Hepatic stellate cell (primary cell): ENCODE data around the gene LAYN.

Experiments
- DNase-seq: peaks from one replicate; pipeline ENCODE4 v3.0.0; 2011; ENCODE audit warnings: low spot score

Gene LAYN

GRCh38 chr11:111561791-111562325 is 21.3 kb downstream of the LAYN start:
- peak; percentile 50 for DNase-seq

GRCh38 chr11:111562692-111563389 is 22.3 kb downstream of the LAYN start:
- DNase-seq: no peak

- peak; percentile 56 for DNase-seq
Observed at GRCh38 chr11:111565114-111565720, 24.7 kb downstream of the LAYN start.

GRCh38 chr11:111566324-111566723 is 25.8 kb downstream of the LAYN start:
- no peak for DNase-seq

- no peak for DNase-seq
Observed at GRCh38 chr11:111569476-111569875, 29.0 kb downstream of the LAYN start.

GRCh38 chr11:111570796-111571195 is 30.3 kb downstream of the LAYN start:
- no peak for DNase-seq

GRCh38 chr11:111571829-111572501 is 31.4 kb downstream of the LAYN start:
- no peak for DNase-seq

- DNase-seq: no peak
Observed at GRCh38 chr11:111572581-111572980, 32.1 kb downstream of the LAYN start.

GRCh38 chr11:111573821-111574249 is 33.3 kb downstream of the LAYN start:
- no peak for DNase-seq

GRCh38 chr11:111574373-111575225 is 34.1 kb downstream of the LAYN start:
- no peak for DNase-seq

- no peak for DNase-seq
Observed at GRCh38 chr11:111575740-111576139, 35.2 kb downstream of the LAYN start.

GRCh38 chr11:111577821-111578220 is 37.3 kb downstream of the LAYN start:
- DNase-seq: no peak

- DNase-seq: no peak
Observed at GRCh38 chr11:111581341-111581740, 40.8 kb downstream of the LAYN start.

- DNase-seq: no peak
Observed at GRCh38 chr11:111582163-111582562, 41.6 kb downstream of the LAYN start.

GRCh38 chr11:111582881-111583280 is 42.4 kb downstream of the LAYN start:
- DNase-seq: no peak

- DNase-seq: no peak
Observed at GRCh38 chr11:111585371-111585770, 44.9 kb downstream of the LAYN start.

GRCh38 chr11:111586388-111586831 is 45.9 kb downstream of the LAYN start:
- no peak for DNase-seq

- no peak for DNase-seq
Observed at GRCh38 chr11:111589114-111589513, 48.6 kb downstream of the LAYN start.

GRCh38 chr11:111589886-111590499 is 49.5 kb downstream of the LAYN start:
- no peak for DNase-seq

- DNase-seq: no peak
Observed at GRCh38 chr11:111591187-111591960, 50.9 kb downstream of the LAYN start.

GRCh38 chr11:111592491-111592890 is 52.0 kb downstream of the LAYN start:
- DNase-seq: no peak
